ENCODE data around the gene AGXT.

The AGXT gene

GRCh38 chr2:240928476-240929363, 60.1 kb downstream of the AGXT start:
- TF ChIP-seq GATA1 (IDR thresholded peaks at IDR 0.05; ENCODE audit: low read depth, low read length), result no peak
- TF ChIP-seq POLR2A (IDR thresholded peaks at IDR 0.05; ENCODE audit: low read length), result no peak
- DNase-seq, result no peak

- DNase-seq, result no peak
- TF ChIP-seq POLR2A (IDR thresholded peaks at IDR 0.05; ENCODE audit: low read length), result no peak
- TF ChIP-seq GATA1 (IDR thresholded peaks at IDR 0.05; ENCODE audit: low read depth, low read length), result no peak
Observed at GRCh38 chr2:240929364-240930095, 60.9 kb downstream of the AGXT start.
